Loucy (cell line): ENCODE data around the gene FAM170A.

Experiments
- EZH2phosphoT487 ChIP-seq: fragments of 200-600 bp; IDR thresholded peaks from 2 replicates; pipeline ENCODE4 v1.6.1; 2018; ENCODE audit warnings: antibody characterized with exemption, mild to moderate bottlenecking, moderate library complexity, borderline replicate concordance
- TF ChIP-seq, protein P1 (sequence below): fragments of 200-600 bp; sonication (generic); conservative IDR thresholded peaks from 2 replicates; pipeline ENCODE4 v1.5.1; 2014; ENCODE audit warnings: mild to moderate bottlenecking, antibody characterized with exemption, low read length

GRCh38 chr5:119613937-119614336 is 15.4 kb upstream of the FAM170A start:
- TF ChIP-seq, protein P1, sequence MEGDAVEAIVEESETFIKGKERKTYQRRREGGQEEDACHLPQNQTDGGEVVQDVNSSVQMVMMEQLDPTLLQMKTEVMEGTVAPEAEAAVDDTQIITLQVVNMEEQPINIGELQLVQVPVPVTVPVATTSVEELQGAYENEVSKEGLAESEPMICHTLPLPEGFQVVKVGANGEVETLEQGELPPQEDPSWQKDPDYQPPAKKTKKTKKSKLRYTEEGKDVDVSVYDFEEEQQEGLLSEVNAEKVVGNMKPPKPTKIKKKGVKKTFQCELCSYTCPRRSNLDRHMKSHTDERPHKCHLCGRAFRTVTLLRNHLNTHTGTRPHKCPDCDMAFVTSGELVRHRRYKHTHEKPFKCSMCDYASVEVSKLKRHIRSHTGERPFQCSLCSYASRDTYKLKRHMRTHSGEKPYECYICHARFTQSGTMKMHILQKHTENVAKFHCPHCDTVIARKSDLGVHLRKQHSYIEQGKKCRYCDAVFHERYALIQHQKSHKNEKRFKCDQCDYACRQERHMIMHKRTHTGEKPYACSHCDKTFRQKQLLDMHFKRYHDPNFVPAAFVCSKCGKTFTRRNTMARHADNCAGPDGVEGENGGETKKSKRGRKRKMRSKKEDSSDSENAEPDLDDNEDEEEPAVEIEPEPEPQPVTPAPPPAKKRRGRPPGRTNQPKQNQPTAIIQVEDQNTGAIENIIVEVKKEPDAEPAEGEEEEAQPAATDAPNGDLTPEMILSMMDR: no peak
- TF ChIP-seq EZH2phosphoT487: no peak
